Mucosa of rectum (tissue), 2 donors: Measurements from ENCODE around the gene CCDC201.

ENCODE experiments used
- H3K27ac ChIP-seq, 2 donors: one replicate each; pipeline ENCODE4 v1.7.0; 2013; ENCODE audit warnings: inconsistent platforms in 2 of 2, low read depth in 2 of 2, low read length in 2 of 2
- H3K27me3 ChIP-seq, 2 donors: one replicate each; pipeline ENCODE4 v1.7.0; 2013; ENCODE audit warnings: low read length in 2 of 2; ENCODE audit not compliant: control insufficient read depth in 2 of 2, insufficient read depth in 2 of 2
- H3K36me3 ChIP-seq, 2 donors: one replicate each; pipeline ENCODE4 v1.7.0; 2013; ENCODE audit warnings: low read length in 2 of 2; ENCODE audit not compliant: control insufficient read depth in 2 of 2, insufficient read depth in 2 of 2
- H3K4me1 ChIP-seq, 2 donors: one replicate each; pipeline ENCODE4 v1.7.0; 2013; ENCODE audit warnings: low read length in 2 of 2, mild to moderate bottlenecking in 1 of 2; ENCODE audit not compliant: control insufficient read depth in 2 of 2, insufficient read depth in 2 of 2
- H3K4me3 ChIP-seq, 2 donors: one replicate each; pipeline ENCODE4 v1.7.0; 2013; ENCODE audit warnings: low read length in 2 of 2
- H3K9ac ChIP-seq, 2 donors: one replicate each; pipeline ENCODE4 v1.7.0; 2013; ENCODE audit warnings: low read length in 2 of 2, low read depth in 1 of 2, mild to moderate bottlenecking in 1 of 2
- H3K9me3 ChIP-seq, 2 donors: one replicate each; pipeline ENCODE4 v1.7.0; 2013; ENCODE audit warnings: low read length in 2 of 2; ENCODE audit not compliant: control insufficient read depth in 2 of 2
- donor health status: healthy.
- donor health status: Normal muscosa, but diverticular disease.

CCDC201 gene

GRCh38 chr7:45873035-45873354 is at the start of gene CCDC201:
CCDC201 (minus strand) TSS chr7:45873082; CDS start chr7:45873007, 75 bp downstream.
- Histone ChIP-seq H3K4me1 (no peaks in the 10 kb centered on the region), H3K9me3 (no peaks in the 10 kb centered on the region), H3K4me3 (no peak within 1 kb of the TSS), H3K27me3 (no peaks in the 10 kb centered on the region), H3K9ac (no peak within 1 kb of the TSS), H3K36me3 (no peaks in the 10 kb centered on the region), H3K27ac (no peak within 1 kb of the TSS)

GRCh38 chr7:45921699-45922519 is 49.0 kb upstream of the CCDC201 start:
- no peaks in the 10 kb centered on the region for H3K36me3 ChIP-seq
- H3K9ac ChIP-seq = no peak overlapping the region
- peaks cover 0 to 2% of the 10 kb centered on the region in 2 donors for H3K4me1 ChIP-seq
- peak overlapping the region; percentile 4 to 22 for H3K27ac ChIP-seq
- peak overlapping the region; percentile 21 to 53 for H3K4me3 ChIP-seq
- H3K27me3 ChIP-seq = peaks cover 43 to 44% of the 10 kb centered on the region in 2 donors
- H3K9me3 ChIP-seq = no peaks in the 10 kb centered on the region

- Histone ChIP-seq H3K27me3 (peaks cover 43 to 44% of the 10 kb centered on the region in 2 donors), H3K4me1 (peaks cover 0 to 2% of the 10 kb centered on the region in 2 donors), H3K9me3 (no peaks in the 10 kb centered on the region), H3K9ac (no peak overlapping the region), H3K27ac (peak overlapping the region; percentile 16 to 22), H3K4me3 (no peak overlapping the region), H3K36me3 (no peaks in the 10 kb centered on the region)
Observed at GRCh38 chr7:45921381-45921698, 48.5 kb upstream of the CCDC201 start.

GRCh38 chr7:45920502-45921380 is 47.9 kb upstream of the CCDC201 start, which contains the start of gene IGFBP3:
IGFBP3 (minus strand) TSS chr7:45921272; CDS start chr7:45921140, 132 bp downstream.
- Histone ChIP-seq H3K4me3 (peak within 1 kb of the TSS; percentile 47 to 68), H3K27ac (peak within 1 kb of the TSS; percentile 16 to 22), H3K36me3 (no peaks in the 10 kb centered on the region), H3K9me3 (no peaks in the 10 kb centered on the region), H3K27me3 (peaks cover 43 to 44% of the 10 kb centered on the region in 2 donors), H3K9ac (no peak within 1 kb of the TSS), H3K4me1 (peaks cover 0 to 2% of the 10 kb centered on the region in 2 donors)

GRCh38 chr7:45919993-45920459 is 47.1 kb upstream of the CCDC201 start:
- Histone ChIP-seq H3K4me1 (peaks cover 0 to 2% of the 10 kb centered on the region in 2 donors), H3K36me3 (no peaks in the 10 kb centered on the region), H3K27ac (no peak overlapping the region), H3K9ac (no peak overlapping the region), H3K27me3 (peaks cover 39 to 44% of the 10 kb centered on the region in 2 donors), H3K4me3 (peak overlapping the region; percentile 47 to 68), H3K9me3 (no peaks in the 10 kb centered on the region)

GRCh38 chr7:45919231-45919784 is 46.4 kb upstream of the CCDC201 start:
- Histone ChIP-seq H3K9me3 (no peaks in the 10 kb centered on the region), H3K9ac (no peak overlapping the region), H3K27me3 (peaks cover 39 to 44% of the 10 kb centered on the region in 2 donors), H3K4me3 (peak overlapping the region; percentile 9 to 68), H3K4me1 (peaks cover 0 to 2% of the 10 kb centered on the region in 2 donors), H3K27ac (no peak overlapping the region), H3K36me3 (no peaks in the 10 kb centered on the region)

GRCh38 chr7:45918556-45918955 is 45.7 kb upstream of the CCDC201 start:
- no peaks in the 10 kb centered on the region for H3K9me3 ChIP-seq
- H3K4me3 ChIP-seq = peak overlapping the region in 1 of 2 donors; percentile 4
- H3K9ac ChIP-seq = no peak overlapping the region
- peaks cover 39 to 44% of the 10 kb centered on the region in 2 donors for H3K27me3 ChIP-seq
- no peaks in the 10 kb centered on the region for H3K36me3 ChIP-seq
- no peak overlapping the region for H3K27ac ChIP-seq
- H3K4me1 ChIP-seq = peaks cover 0 to 2% of the 10 kb centered on the region in 2 donors

GRCh38 chr7:45917658-45918057 is 44.8 kb upstream of the CCDC201 start:
- Histone ChIP-seq H3K4me1 (peaks cover 0 to 2% of the 10 kb centered on the region in 2 donors), H3K27me3 (peaks cover 38% of the 10 kb centered on the region in 2 donors), H3K9me3 (no peaks in the 10 kb centered on the region), H3K9ac (no peak overlapping the region), H3K36me3 (no peaks in the 10 kb centered on the region), H3K4me3 (peak overlapping the region; percentile 4 to 17), H3K27ac (no peak overlapping the region)

GRCh38 chr7:45917064-45917463 is 44.2 kb upstream of the CCDC201 start:
- no peak overlapping the region for H3K4me3 ChIP-seq
- H3K36me3 ChIP-seq = no peaks in the 10 kb centered on the region
- H3K9me3 ChIP-seq = no peaks in the 10 kb centered on the region
- H3K9ac ChIP-seq = no peak overlapping the region
- H3K4me1 ChIP-seq = peaks cover 0 to 2% of the 10 kb centered on the region in 2 donors
- peaks cover 33 to 34% of the 10 kb centered on the region in 2 donors for H3K27me3 ChIP-seq
- no peak overlapping the region for H3K27ac ChIP-seq
